HepG2 (cell line): ENCODE data around the gene DCTN1. TPM values are rescaled to one million over a fixed set of nuclear protein-coding genes. Genes with fewer than 3 reads are reported as not detected.

Experiments
- ATF7-NPFF ChIP-seq: sonication (generic); formaldehyde crosslinking; IDR thresholded peaks from 2 replicates; pipeline ENCODE4 v1.8.1; 2023; ENCODE audit warnings: mild to moderate bottlenecking, low read depth, missing genetic modification reagents, moderate library complexity
- MAZ ChIP-seq, 2 experiments: sonication (generic) in 1 of 2; formaldehyde crosslinking in 1 of 2; IDR thresholded peaks; 2 replicates each; pipeline versions ENCODE4 v1.5.0 to v1.6.1; 2012 to 2020; ENCODE audit warnings: low read depth in 2 of 2, mild to moderate bottlenecking in 2 of 2, borderline replicate concordance in 1 of 2, improper control_type of control experiment in 1 of 2, low read length in 1 of 2, missing genetic modification reagents in 1 of 2, moderate library complexity in 1 of 2
- MXD1 ChIP-seq: sonication (generic); formaldehyde crosslinking; IDR thresholded peaks from 2 replicates; pipeline ENCODE4 v1.4.0; 2020; ENCODE audit warnings: mild to moderate bottlenecking, missing genetic modification reagents
- NFYB ChIP-seq: sonication (generic); formaldehyde crosslinking; IDR thresholded peaks from 2 replicates; pipeline ENCODE4 v1.4.0; 2020; ENCODE audit warnings: missing genetic modification reagents
- PITX1 ChIP-seq: sonication (generic); formaldehyde crosslinking; IDR thresholded peaks from 2 replicates; pipeline ENCODE4 v1.5.1; 2020; ENCODE audit warnings: mild to moderate bottlenecking, missing genetic modification reagents
- POLR2G ChIP-seq: fragments of 200-400 bp; formaldehyde crosslinking; IDR thresholded peaks from 2 replicates; pipeline ENCODE4 v1.6.1; 2018; ENCODE audit warnings: mild to moderate bottlenecking, low read depth, low read length, moderate library complexity
- RFX1 ChIP-seq: fragments of 450-650 bp; IDR thresholded peaks from 2 replicates; pipeline ENCODE4 v1.6.1; 2017
- RXRB ChIP-seq: IDR thresholded peaks from 2 replicates; pipeline ENCODE4 v1.6.1; 2016; ENCODE audit warnings: borderline replicate concordance, missing genetic modification reagents, missing compliant biosample characterization
- ZNF180 ChIP-seq: sonication (generic); formaldehyde crosslinking; IDR thresholded peaks from 2 replicates; pipeline ENCODE4 v1.4.0; 2020; ENCODE audit warnings: low read depth, missing genetic modification reagents, borderline replicate concordance
- ZNF563 ChIP-seq: sonication (generic); formaldehyde crosslinking; IDR thresholded peaks from 2 replicates; pipeline ENCODE4 v1.8.0; 2022; ENCODE audit warnings: mild to moderate bottlenecking, moderate library complexity, missing genetic modification reagents
- ZNF629 ChIP-seq: sonication (generic); formaldehyde crosslinking; conservative IDR thresholded peaks from 2 replicates; pipeline ENCODE4 v1.5.0; 2020; ENCODE audit warnings: missing genetic modification reagents
- ZNF724P ChIP-seq: sonication (generic); formaldehyde crosslinking; IDR thresholded peaks from 2 replicates; pipeline ENCODE4 v1.8.0; 2022; ENCODE audit warnings: missing genetic modification reagents, borderline replicate concordance
- polyA plus RNA-seq, 8 experiments: library from polyadenylated mRNA; depleted of rRNA in 3 of 8; stranded (reverse) in 7 of 8; unstranded in 1 of 8; fragments of >200 nt; fragmentation: Illumina TruSeq in 4 of 8; extraction: Trizol in 4 of 8; gene quantifications; 2 replicates each; pipeline versions ENCODE4 v1.2.1 to v1.2.3, GENCODE V29; 2011 to 2016; ENCODE audit warnings: low read depth in 4 of 8, missing spikeins in 1 of 8, mixed read lengths in 1 of 8; ENCODE audit not compliant: insufficient read depth in 1 of 8
- total RNA-seq, 5 experiments: library from RNA; depleted of rRNA; stranded (reverse); fragments of >200 nt; fragmentation: Illumina TruSeq; extraction: Trizol; gene quantifications; 2 replicates each; pipeline ENCODE4 v1.2.3, GENCODE V29; 2016; ENCODE audit warnings: low read depth in 1 of 5
- TF ChIP-seq, protein P1 (sequence below): sonication (generic); formaldehyde crosslinking; IDR thresholded peaks from 2 replicates; pipeline ENCODE4 v1.9.0; 2021; ENCODE audit warnings: mild to moderate bottlenecking, missing genetic modification reagents
- TF ChIP-seq, protein P2 (sequence below): sonication (generic); formaldehyde crosslinking; IDR thresholded peaks from 2 replicates; pipeline ENCODE4 v1.5.1; 2020; ENCODE audit warnings: mild to moderate bottlenecking, missing genetic modification reagents, borderline replicate concordance
- TF ChIP-seq, protein P3 (sequence below): IDR thresholded peaks from 2 replicates; pipeline ENCODE4 v1.6.1; 2012; ENCODE audit warnings: inconsistent platforms

DCTN1 gene
- total and polyA plus RNA-seq, 2 of the 13 experiments (the other 11 are each of a cell fraction or from before 2014, with no cell fraction given): 73.2 to 122 TPM

DNA sequence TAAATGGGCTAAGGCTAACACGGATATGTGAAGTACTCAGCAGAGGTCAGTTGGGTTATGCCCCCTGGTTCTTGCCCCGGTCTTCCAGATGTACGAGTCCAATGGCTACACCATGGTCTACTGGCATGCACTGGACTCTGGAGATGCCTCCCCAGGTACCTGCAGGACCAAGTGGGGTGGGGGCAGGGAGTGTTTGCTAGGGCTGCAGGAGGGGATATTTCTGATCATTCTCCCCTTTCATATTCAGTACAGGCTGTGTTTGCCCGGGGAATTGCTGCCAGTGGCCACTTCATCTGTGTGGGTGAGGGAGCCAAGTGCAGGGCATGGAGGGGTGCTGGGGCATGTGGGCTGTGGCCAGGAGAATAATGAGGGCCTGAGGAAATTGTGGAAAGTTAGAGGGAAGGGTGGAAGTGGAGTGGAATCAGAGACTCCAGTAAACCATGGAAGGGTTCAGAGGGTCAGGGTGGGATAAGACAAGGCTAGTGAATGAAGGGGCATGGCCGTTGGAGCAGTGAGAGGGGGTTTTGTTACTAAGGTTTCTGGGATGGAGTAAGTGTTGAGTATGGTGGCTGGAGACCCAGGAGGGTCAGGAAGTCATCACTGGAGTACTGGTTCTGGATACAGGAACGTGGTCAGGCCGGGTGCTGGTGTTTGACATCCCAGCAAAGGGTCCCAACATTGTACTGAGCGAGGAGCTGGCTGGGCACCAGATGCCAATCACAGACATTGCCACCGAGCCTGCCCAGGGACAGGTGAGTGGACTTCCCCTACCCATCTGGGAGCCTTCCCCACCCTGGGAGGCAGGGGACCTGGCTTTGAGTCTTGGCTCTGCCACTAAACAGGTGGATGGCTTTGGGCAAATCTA lies 43.4 kb upstream of the DCTN1 start (continued):
- TF ChIP-seq, protein P1, sequence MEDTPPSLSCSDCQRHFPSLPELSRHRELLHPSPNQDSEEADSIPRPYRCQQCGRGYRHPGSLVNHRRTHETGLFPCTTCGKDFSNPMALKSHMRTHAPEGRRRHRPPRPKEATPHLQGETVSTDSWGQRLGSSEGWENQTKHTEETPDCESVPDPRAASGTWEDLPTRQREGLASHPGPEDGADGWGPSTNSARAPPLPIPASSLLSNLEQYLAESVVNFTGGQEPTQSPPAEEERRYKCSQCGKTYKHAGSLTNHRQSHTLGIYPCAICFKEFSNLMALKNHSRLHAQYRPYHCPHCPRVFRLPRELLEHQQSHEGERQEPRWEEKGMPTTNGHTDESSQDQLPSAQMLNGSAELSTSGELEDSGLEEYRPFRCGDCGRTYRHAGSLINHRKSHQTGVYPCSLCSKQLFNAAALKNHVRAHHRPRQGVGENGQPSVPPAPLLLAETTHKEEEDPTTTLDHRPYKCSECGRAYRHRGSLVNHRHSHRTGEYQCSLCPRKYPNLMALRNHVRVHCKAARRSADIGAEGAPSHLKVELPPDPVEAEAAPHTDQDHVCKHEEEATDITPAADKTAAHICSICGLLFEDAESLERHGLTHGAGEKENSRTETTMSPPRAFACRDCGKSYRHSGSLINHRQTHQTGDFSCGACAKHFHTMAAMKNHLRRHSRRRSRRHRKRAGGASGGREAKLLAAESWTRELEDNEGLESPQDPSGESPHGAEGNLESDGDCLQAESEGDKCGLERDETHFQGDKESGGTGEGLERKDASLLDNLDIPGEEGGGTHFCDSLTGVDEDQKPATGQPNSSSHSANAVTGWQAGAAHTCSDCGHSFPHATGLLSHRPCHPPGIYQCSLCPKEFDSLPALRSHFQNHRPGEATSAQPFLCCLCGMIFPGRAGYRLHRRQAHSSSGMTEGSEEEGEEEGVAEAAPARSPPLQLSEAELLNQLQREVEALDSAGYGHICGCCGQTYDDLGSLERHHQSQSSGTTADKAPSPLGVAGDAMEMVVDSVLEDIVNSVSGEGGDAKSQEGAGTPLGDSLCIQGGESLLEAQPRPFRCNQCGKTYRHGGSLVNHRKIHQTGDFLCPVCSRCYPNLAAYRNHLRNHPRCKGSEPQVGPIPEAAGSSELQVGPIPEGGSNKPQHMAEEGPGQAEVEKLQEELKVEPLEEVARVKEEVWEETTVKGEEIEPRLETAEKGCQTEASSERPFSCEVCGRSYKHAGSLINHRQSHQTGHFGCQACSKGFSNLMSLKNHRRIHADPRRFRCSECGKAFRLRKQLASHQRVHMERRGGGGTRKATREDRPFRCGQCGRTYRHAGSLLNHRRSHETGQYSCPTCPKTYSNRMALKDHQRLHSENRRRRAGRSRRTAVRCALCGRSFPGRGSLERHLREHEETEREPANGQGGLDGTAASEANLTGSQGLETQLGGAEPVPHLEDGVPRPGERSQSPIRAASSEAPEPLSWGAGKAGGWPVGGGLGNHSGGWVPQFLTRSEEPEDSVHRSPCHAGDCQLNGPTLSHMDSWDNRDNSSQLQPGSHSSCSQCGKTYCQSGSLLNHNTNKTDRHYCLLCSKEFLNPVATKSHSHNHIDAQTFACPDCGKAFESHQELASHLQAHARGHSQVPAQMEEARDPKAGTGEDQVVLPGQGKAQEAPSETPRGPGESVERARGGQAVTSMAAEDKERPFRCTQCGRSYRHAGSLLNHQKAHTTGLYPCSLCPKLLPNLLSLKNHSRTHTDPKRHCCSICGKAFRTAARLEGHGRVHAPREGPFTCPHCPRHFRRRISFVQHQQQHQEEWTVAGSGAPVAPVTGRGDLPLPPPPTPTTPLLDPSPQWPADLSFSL: no peak
- TF ChIP-seq PITX1 (CRISPR knock-in tag): no peak
- no peak for TF ChIP-seq NFYB (CRISPR knock-in tag)
- TF ChIP-seq RXRB (CRISPR knock-in tag): no peak
- TF ChIP-seq ZNF180: no peak
- no peak for TF ChIP-seq RFX1
- TF ChIP-seq, protein P2, sequence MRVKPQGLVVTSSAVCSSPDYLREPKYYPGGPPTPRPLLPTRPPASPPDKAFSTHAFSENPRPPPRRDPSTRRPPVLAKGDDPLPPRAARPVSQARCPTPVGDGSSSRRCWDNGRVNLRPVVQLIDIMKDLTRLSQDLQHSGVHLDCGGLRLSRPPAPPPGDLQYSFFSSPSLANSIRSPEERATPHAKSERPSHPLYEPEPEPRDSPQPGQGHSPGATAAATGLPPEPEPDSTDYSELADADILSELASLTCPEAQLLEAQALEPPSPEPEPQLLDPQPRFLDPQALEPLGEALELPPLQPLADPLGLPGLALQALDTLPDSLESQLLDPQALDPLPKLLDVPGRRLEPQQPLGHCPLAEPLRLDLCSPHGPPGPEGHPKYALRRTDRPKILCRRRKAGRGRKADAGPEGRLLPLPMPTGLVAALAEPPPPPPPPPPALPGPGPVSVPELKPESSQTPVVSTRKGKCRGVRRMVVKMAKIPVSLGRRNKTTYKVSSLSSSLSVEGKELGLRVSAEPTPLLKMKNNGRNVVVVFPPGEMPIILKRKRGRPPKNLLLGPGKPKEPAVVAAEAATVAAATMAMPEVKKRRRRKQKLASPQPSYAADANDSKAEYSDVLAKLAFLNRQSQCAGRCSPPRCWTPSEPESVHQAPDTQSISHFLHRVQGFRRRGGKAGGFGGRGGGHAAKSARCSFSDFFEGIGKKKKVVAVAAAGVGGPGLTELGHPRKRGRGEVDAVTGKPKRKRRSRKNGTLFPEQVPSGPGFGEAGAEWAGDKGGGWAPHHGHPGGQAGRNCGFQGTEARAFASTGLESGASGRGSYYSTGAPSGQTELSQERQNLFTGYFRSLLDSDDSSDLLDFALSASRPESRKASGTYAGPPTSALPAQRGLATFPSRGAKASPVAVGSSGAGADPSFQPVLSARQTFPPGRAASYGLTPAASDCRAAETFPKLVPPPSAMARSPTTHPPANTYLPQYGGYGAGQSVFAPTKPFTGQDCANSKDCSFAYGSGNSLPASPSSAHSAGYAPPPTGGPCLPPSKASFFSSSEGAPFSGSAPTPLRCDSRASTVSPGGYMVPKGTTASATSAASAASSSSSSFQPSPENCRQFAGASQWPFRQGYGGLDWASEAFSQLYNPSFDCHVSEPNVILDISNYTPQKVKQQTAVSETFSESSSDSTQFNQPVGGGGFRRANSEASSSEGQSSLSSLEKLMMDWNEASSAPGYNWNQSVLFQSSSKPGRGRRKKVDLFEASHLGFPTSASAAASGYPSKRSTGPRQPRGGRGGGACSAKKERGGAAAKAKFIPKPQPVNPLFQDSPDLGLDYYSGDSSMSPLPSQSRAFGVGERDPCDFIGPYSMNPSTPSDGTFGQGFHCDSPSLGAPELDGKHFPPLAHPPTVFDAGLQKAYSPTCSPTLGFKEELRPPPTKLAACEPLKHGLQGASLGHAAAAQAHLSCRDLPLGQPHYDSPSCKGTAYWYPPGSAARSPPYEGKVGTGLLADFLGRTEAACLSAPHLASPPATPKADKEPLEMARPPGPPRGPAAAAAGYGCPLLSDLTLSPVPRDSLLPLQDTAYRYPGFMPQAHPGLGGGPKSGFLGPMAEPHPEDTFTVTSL (CRISPR knock-in tag): no peak
- TF ChIP-seq ZNF724P (CRISPR knock-in tag): peak; percentile 65; the same call in 1 of the 2 replicates
- TF ChIP-seq, protein P3, sequence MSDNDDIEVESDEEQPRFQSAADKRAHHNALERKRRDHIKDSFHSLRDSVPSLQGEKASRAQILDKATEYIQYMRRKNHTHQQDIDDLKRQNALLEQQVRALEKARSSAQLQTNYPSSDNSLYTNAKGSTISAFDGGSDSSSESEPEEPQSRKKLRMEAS: 0 out of 2 replicates have a peak, but pooled peaks have one; percentile 7
- TF ChIP-seq POLR2G: peak; percentile 16
- TF ChIP-seq ZNF563 (CRISPR knock-in tag): 0 out of 2 replicates have a peak, but pooled peaks have one; percentile 28
- TF ChIP-seq MAZ (IDR thresholded peaks at IDR 0.05; ENCODE audit: borderline replicate concordance, low read depth, low read length): no peak
- no peak for TF ChIP-seq MAZ (CRISPR knock-in tag; IDR thresholded peaks at IDR 0.05; ENCODE audit: low read depth)
- no peak for TF ChIP-seq ATF7-NPFF (CRISPR knock-in tag)
- 0 out of 2 replicates have a peak, but pooled peaks have one; percentile 25 for TF ChIP-seq ZNF629
- TF ChIP-seq MXD1 (CRISPR knock-in tag): no peak
